ENCODE measurements around the gene GLI2.

Gene GLI2

DNA sequence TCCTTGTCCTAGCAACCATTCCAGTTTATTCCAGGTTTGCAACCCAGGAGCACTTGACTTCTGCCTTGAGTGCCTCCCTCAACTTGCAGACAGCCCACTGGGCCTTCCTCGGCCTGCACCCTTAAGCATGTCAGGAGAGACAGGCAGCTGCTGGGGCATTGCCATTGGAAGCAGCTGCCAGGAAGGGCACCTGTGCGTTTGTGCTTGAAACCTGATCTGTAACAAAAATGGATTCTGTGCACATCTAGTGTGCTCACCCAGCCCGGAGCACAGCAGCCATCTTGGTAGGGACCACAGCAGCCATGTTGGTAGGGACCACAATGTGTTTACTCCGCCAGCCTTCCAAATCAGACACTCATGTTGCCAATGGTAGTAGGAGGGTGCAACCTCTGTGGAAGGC is 44.3 kb upstream of the GLI2 start:
- Histone ChIP-seq H3K36me3 (ENCODE audit: low read depth) (no peaks in the 10 kb centered on the region), H3K4me1 (ENCODE audit: insufficient read depth, poor library complexity, severe bottlenecking) (no peaks in the 10 kb centered on the region), H3K4me3 (ENCODE audit: severe bottlenecking) (no peak overlapping the region), H3K9me3 (ENCODE audit: severe bottlenecking) (no peaks in the 10 kb centered on the region), H3K27ac (ENCODE audit: poor library complexity, severe bottlenecking) (no peak overlapping the region), H3K27me3 (ENCODE audit: insufficient read depth, poor library complexity, severe bottlenecking) (peaks cover 11% of the 10 kb centered on the region)
- DNase-seq (ENCODE audit: low spot score) (no peak), ATAC-seq (ENCODE audit: low read depth) (no peak)
- TF ChIP-seq, protein P1, sequence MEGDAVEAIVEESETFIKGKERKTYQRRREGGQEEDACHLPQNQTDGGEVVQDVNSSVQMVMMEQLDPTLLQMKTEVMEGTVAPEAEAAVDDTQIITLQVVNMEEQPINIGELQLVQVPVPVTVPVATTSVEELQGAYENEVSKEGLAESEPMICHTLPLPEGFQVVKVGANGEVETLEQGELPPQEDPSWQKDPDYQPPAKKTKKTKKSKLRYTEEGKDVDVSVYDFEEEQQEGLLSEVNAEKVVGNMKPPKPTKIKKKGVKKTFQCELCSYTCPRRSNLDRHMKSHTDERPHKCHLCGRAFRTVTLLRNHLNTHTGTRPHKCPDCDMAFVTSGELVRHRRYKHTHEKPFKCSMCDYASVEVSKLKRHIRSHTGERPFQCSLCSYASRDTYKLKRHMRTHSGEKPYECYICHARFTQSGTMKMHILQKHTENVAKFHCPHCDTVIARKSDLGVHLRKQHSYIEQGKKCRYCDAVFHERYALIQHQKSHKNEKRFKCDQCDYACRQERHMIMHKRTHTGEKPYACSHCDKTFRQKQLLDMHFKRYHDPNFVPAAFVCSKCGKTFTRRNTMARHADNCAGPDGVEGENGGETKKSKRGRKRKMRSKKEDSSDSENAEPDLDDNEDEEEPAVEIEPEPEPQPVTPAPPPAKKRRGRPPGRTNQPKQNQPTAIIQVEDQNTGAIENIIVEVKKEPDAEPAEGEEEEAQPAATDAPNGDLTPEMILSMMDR (IDR thresholded peaks at IDR 0.05; ENCODE audit: poor library complexity, severe bottlenecking) = no peak

DNA sequence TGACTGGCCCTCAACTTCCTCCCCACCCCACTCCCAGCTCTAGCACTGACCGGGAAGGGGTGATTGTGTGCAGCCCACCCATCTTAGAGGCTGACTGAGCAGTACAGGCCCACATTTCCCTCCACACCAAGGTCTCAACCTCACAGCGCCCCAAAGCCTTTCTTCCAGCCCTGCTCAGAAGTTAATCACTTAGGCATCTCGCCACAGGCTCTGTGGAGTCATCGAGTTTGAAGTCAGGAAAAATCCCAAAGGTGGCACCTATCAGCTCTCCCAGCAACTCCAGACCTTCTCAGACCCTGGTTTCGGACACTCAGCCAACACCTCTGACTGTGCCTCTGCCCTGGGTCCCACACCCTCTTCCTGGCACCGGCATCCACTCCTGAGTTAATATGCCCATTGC is 43.0 kb upstream of the GLI2 start:
- H3K4me3 ChIP-seq (ENCODE audit: severe bottlenecking) = no peak overlapping the region
- no peaks in the 10 kb centered on the region for H3K9me3 ChIP-seq (ENCODE audit: severe bottlenecking)
- H3K36me3 ChIP-seq (ENCODE audit: low read depth) = no peaks in the 10 kb centered on the region
- no peaks in the 10 kb centered on the region for H3K4me1 ChIP-seq (ENCODE audit: insufficient read depth, poor library complexity, severe bottlenecking)
- no peak for ATAC-seq (ENCODE audit: low read depth)
- H3K27ac ChIP-seq (ENCODE audit: poor library complexity, severe bottlenecking) = no peak overlapping the region
- DNase-seq (ENCODE audit: low spot score) = no peak
- TF ChIP-seq, protein P1 (IDR thresholded peaks at IDR 0.05; ENCODE audit: poor library complexity, severe bottlenecking) = no peak
- H3K27me3 ChIP-seq (ENCODE audit: insufficient read depth, poor library complexity, severe bottlenecking) = peaks cover 11% of the 10 kb centered on the region

- H3K4me1 ChIP-seq (ENCODE audit: insufficient read depth, poor library complexity, severe bottlenecking) = no peaks in the 10 kb centered on the region
- DNase-seq (ENCODE audit: low spot score) (no peak), ATAC-seq (ENCODE audit: low read depth) (no peak)
- peaks cover 11% of the 10 kb centered on the region for H3K27me3 ChIP-seq (ENCODE audit: insufficient read depth, poor library complexity, severe bottlenecking)
- TF ChIP-seq, protein P1 (IDR thresholded peaks at IDR 0.05; ENCODE audit: poor library complexity, severe bottlenecking) = no peak
- H3K4me3 ChIP-seq (ENCODE audit: severe bottlenecking) = no peak overlapping the region
- no peaks in the 10 kb centered on the region for H3K36me3 ChIP-seq (ENCODE audit: low read depth)
- H3K27ac ChIP-seq (ENCODE audit: poor library complexity, severe bottlenecking) = no peak overlapping the region
- H3K9me3 ChIP-seq (ENCODE audit: severe bottlenecking) = no peaks in the 10 kb centered on the region
Measured at GRCh38 chr2:120693121-120693520, 42.5 kb upstream of the GLI2 start.

- H3K27ac ChIP-seq (ENCODE audit: poor library complexity, severe bottlenecking) = no peak overlapping the region
- DNase-seq (ENCODE audit: low spot score) (no peak), ATAC-seq (ENCODE audit: low read depth) (no peak)
- H3K36me3 ChIP-seq (ENCODE audit: low read depth) = no peaks in the 10 kb centered on the region
- TF ChIP-seq, protein P1 (IDR thresholded peaks at IDR 0.05; ENCODE audit: poor library complexity, severe bottlenecking) = no peak
- H3K4me1 ChIP-seq (ENCODE audit: insufficient read depth, poor library complexity, severe bottlenecking) = no peaks in the 10 kb centered on the region
- no peaks in the 10 kb centered on the region for H3K9me3 ChIP-seq (ENCODE audit: severe bottlenecking)
- H3K27me3 ChIP-seq (ENCODE audit: insufficient read depth, poor library complexity, severe bottlenecking) = peaks cover 11% of the 10 kb centered on the region
- H3K4me3 ChIP-seq (ENCODE audit: severe bottlenecking) = no peak overlapping the region
Measured at GRCh38 chr2:120694034-120694433, 41.6 kb upstream of the GLI2 start.

GRCh38 chr2:120697471-120697870 is 38.2 kb upstream of the GLI2 start:
- peaks cover 11% of the 10 kb centered on the region for H3K27me3 ChIP-seq (ENCODE audit: insufficient read depth, poor library complexity, severe bottlenecking)
- no peak for DNase-seq (ENCODE audit: low spot score)
- H3K4me1 ChIP-seq (ENCODE audit: insufficient read depth, poor library complexity, severe bottlenecking) = no peaks in the 10 kb centered on the region
- no peak overlapping the region for H3K4me3 ChIP-seq (ENCODE audit: severe bottlenecking)
- no peaks in the 10 kb centered on the region for H3K9me3 ChIP-seq (ENCODE audit: severe bottlenecking)
- no peaks in the 10 kb centered on the region for H3K36me3 ChIP-seq (ENCODE audit: low read depth)
- no peak overlapping the region for H3K27ac ChIP-seq (ENCODE audit: poor library complexity, severe bottlenecking)
- no peak for ATAC-seq (ENCODE audit: low read depth)
- TF ChIP-seq, protein P1 (IDR thresholded peaks at IDR 0.05; ENCODE audit: poor library complexity, severe bottlenecking) = no peak

Measured in RWPE2 (cell line).